Measurements from ENCODE around the gene NTPCR.

DNA sequence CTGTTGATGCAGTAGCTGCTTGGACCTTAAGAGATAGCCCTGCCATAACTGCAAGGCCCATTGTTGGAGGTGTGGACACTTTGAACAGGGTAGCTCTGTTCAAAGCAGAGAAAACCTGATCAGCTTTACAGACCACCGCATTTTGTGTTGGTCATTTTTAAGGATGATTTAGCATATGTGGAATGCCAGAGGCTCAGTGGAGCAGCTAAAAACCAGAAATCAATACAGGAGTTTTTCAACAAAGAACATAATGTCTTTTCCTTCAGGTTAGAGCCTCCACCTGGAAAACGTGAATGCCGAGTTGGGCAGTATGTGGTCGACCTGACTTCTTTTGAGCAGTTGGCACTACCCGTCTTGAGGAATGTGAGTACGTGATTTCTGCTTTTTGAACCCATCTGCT, 5.7 kb downstream of the NTPCR start:
- TF ChIP-seq, protein P1, sequence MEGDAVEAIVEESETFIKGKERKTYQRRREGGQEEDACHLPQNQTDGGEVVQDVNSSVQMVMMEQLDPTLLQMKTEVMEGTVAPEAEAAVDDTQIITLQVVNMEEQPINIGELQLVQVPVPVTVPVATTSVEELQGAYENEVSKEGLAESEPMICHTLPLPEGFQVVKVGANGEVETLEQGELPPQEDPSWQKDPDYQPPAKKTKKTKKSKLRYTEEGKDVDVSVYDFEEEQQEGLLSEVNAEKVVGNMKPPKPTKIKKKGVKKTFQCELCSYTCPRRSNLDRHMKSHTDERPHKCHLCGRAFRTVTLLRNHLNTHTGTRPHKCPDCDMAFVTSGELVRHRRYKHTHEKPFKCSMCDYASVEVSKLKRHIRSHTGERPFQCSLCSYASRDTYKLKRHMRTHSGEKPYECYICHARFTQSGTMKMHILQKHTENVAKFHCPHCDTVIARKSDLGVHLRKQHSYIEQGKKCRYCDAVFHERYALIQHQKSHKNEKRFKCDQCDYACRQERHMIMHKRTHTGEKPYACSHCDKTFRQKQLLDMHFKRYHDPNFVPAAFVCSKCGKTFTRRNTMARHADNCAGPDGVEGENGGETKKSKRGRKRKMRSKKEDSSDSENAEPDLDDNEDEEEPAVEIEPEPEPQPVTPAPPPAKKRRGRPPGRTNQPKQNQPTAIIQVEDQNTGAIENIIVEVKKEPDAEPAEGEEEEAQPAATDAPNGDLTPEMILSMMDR (tag by site-specific recombination; IDR thresholded peaks at IDR 0.05) = no peak
- no peak for TF ChIP-seq KLF16 (tag by site-specific recombination; IDR thresholded peaks at IDR 0.05)
- TF ChIP-seq ZNF23 (tag by site-specific recombination; IDR thresholded peaks at IDR 0.05; ENCODE audit: borderline replicate concordance) = no peak
- no peak for TF ChIP-seq ZBTB8A (tag by site-specific recombination; IDR thresholded peaks at IDR 0.05)

Measured in HEK293 (cell line).